Osteoblast (primary cell): ENCODE measurements around the gene CD276. TPM values are rescaled to one million over a fixed set of nuclear protein-coding genes. Genes with fewer than 3 reads are reported as not detected.

ENCODE experiments used
- DNase-seq: peaks from one replicate; pipeline ENCODE4 v3.0.0; 2011; ENCODE audit warnings: low spot score, mixed read lengths; ENCODE audit not compliant: insufficient read length; ENCODE audit errors: missing footprints
- H2AFZ ChIP-seq: 2 replicates; pipeline ENCODE4 v1.6.0; 2011; ENCODE audit warnings: mild to moderate bottlenecking, low read length
- H3K27ac ChIP-seq: 2 replicates; pipeline ENCODE4 v1.5.1; 2011; ENCODE audit warnings: mild to moderate bottlenecking, low read depth, low read length, moderate library complexity
- H3K27me3 ChIP-seq: 2 replicates; pipeline ENCODE4 v1.6.0; 2012; ENCODE audit warnings: mild to moderate bottlenecking, control low read depth, inconsistent platforms, low read length, moderate library complexity; ENCODE audit not compliant: insufficient read depth
- H3K36me3 ChIP-seq: 2 replicates; pipeline ENCODE4 v1.5.1; 2011; ENCODE audit warnings: mild to moderate bottlenecking, low read length, control low read depth, moderate library complexity; ENCODE audit not compliant: insufficient read depth
- H3K4me1 ChIP-seq: 2 replicates; pipeline ENCODE4 v1.5.1; 2011; ENCODE audit warnings: mild to moderate bottlenecking, low read length, control low read depth, moderate library complexity; ENCODE audit not compliant: insufficient read depth
- H3K4me2 ChIP-seq: 2 replicates; pipeline ENCODE4 v1.6.0; 2011; ENCODE audit warnings: mild to moderate bottlenecking, low read length; ENCODE audit not compliant: insufficient read depth
- H3K4me3 ChIP-seq: fragments of 200-600 bp; sonication (generic); 3 replicates; pipeline ENCODE4 v1.5.1; 2012; ENCODE audit warnings: mild to moderate bottlenecking, low read length, inconsistent platforms; ENCODE audit not compliant: insufficient read depth
- H3K79me2 ChIP-seq: 2 replicates; pipeline ENCODE4 v1.6.0; 2012; ENCODE audit warnings: mild to moderate bottlenecking, low read length, control low read depth, inconsistent platforms; ENCODE audit not compliant: insufficient read depth
- H3K9me3 ChIP-seq: 2 replicates; pipeline ENCODE4 v1.5.1; 2011; ENCODE audit warnings: low read depth, low read length, control low read depth
- H4K20me1 ChIP-seq: 2 replicates; pipeline ENCODE4 v1.6.0; 2012; ENCODE audit warnings: mild to moderate bottlenecking, low read length, control low read depth; ENCODE audit not compliant: insufficient read depth
- CTCF ChIP-seq: IDR thresholded peaks from 2 replicates; pipeline ENCODE4 v1.5.1; 2011; ENCODE audit warnings: mild to moderate bottlenecking, low read depth, low read length, moderate library complexity; ENCODE audit errors: extremely low read depth
- total RNA-seq: library from RNA; depleted of rRNA; stranded (reverse); fragments of >200 nt; gene quantifications from 2 replicates; pipeline ENCODE4 v1.2.3, GENCODE V29; 2012

Gene CD276
- total RNA-seq, 1 donor, result 154 TPM

DNA sequence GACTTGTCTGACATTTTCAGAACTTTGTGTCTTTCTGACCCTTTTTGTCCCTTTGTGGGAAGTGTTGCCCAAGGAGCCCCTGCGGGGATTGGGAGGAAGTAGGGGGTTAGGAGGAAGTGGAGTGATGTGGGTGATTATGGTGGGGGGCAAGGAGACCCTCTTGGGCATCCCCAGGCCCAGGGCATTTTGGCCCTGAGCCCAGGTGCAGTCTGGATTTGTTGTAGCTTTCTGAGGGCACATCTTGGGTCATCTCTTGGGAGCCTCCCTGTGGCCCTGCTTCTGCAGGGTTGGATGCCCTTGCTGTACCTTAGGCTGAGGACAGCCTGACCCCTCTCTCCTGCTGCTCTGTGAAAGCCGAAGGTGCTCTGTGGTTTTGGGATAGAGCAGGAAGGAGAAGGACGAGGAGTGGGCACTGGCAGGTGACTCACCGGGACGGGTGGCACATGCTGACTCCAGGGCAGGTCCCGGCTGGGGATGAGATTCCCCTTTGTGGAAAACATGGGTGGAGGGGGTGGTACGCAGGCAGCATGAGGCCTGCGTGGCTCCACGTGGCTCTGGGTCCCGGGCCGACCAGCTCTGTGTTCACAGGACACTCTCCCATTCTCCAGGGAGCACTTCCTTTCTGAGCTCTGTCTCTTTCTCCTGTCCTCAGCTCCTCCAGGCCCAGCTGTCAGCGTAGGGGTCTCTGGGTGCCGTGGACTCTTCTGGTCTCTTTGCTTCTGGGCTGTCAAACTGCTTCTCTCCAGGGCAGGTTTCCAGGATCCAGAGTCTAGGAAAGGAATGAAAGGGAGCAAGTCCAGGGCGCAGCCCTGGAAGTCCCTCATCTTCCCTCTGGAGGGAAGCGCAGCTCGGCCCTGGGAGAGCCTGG lies 11.8 kb downstream of the CD276 start:
- H3K9me3 ChIP-seq, result no peaks in the 10 kb centered on the region
- H3K4me1 ChIP-seq, result peaks cover 47% of the 10 kb centered on the region
- no peak for DNase-seq
- peaks cover 11% of the 10 kb centered on the region for H3K36me3 ChIP-seq
- H3K79me2 ChIP-seq, result peaks cover 97% of the 10 kb centered on the region
- no peaks in the 10 kb centered on the region for H3K27me3 ChIP-seq
- H3K27ac ChIP-seq, result peak overlapping the region; percentile 67
- no peak overlapping the region for H2AFZ ChIP-seq
- no peak overlapping the region for H3K4me3 ChIP-seq
- TF ChIP-seq CTCF, result no peak
- H4K20me1 ChIP-seq, result peaks cover 85% of the 10 kb centered on the region
- no peak overlapping the region for H3K4me2 ChIP-seq

- Histone ChIP-seq H3K4me3 (no peak overlapping the region), H3K36me3 (peaks cover 14% of the 10 kb centered on the region), H3K4me1 (peaks cover 41% of the 10 kb centered on the region), H4K20me1 (peaks cover 85% of the 10 kb centered on the region), H3K27ac (peak overlapping the region; percentile 67), H3K27me3 (no peaks in the 10 kb centered on the region), H3K9me3 (no peaks in the 10 kb centered on the region), H3K4me2 (peak overlapping the region; percentile 34), H2AFZ (no peak overlapping the region), H3K79me2 (peaks cover 97% of the 10 kb centered on the region)
- TF ChIP-seq CTCF, result no peak
- no peak for DNase-seq
Observed at GRCh38 chr15:73696641-73697001, 12.4 kb downstream of the CD276 start.

- Histone ChIP-seq H3K27me3 (no peaks in the 10 kb centered on the region), H3K79me2 (peaks cover 97% of the 10 kb centered on the region), H4K20me1 (peaks cover 85% of the 10 kb centered on the region), H2AFZ (no peak overlapping the region), H3K4me2 (peak overlapping the region; percentile 34), H3K9me3 (no peaks in the 10 kb centered on the region), H3K4me1 (peaks cover 38% of the 10 kb centered on the region), H3K4me3 (no peak overlapping the region), H3K27ac (peak overlapping the region; percentile 67), H3K36me3 (peaks cover 18% of the 10 kb centered on the region)
- TF ChIP-seq CTCF, result no peak
- peak; percentile 97 for DNase-seq
Observed at GRCh38 chr15:73697033-73697467, 12.9 kb downstream of the CD276 start.

- H3K27me3 ChIP-seq, result no peaks in the 10 kb centered on the region
- no peak overlapping the region for H3K27ac ChIP-seq
- no peak overlapping the region for H3K4me2 ChIP-seq
- H3K4me1 ChIP-seq, result peaks cover 28% of the 10 kb centered on the region
- peaks cover 69% of the 10 kb centered on the region for H4K20me1 ChIP-seq
- H3K9me3 ChIP-seq, result no peaks in the 10 kb centered on the region
- no peak for DNase-seq
- peaks cover 21% of the 10 kb centered on the region for H3K36me3 ChIP-seq
- no peak for TF ChIP-seq CTCF
- H3K4me3 ChIP-seq, result no peak overlapping the region
- no peak overlapping the region for H2AFZ ChIP-seq
- peaks cover 94% of the 10 kb centered on the region for H3K79me2 ChIP-seq
Observed at GRCh38 chr15:73699249-73700040, 15.3 kb downstream of the CD276 start.
